HG03039 (cell line): ENCODE results near the gene BLOC1S4.
"Not testable (repeated sequence)": the region's sequence is repeated elsewhere in the genome, so short reads cannot be mapped to it uniquely, and the experiment has no call there.

ENCODE experiments used
- ATAC-seq: cut with Tn5 transposase; IDR thresholded peaks from one replicate; pipeline ENCODE4 v1.9.1; 2021; ENCODE audit warnings: mild to moderate bottlenecking, moderate library complexity; ENCODE audit not compliant: unreplicated experiment

Gene BLOC1S4

GRCh38 chr4:6716958-6717655 lies 1.1 kb downstream of the BLOC1S4 start:
- no peak for ATAC-seq

GRCh38 chr4:6718932-6719610 lies 3.1 kb downstream of the BLOC1S4 start:
- no peak for ATAC-seq

GRCh38 chr4:6719611-6720179 lies 3.7 kb downstream of the BLOC1S4 start:
- no peak for ATAC-seq

- no peak for ATAC-seq
Observed at GRCh38 chr4:6720202-6720699, 4.3 kb downstream of the BLOC1S4 start.

GRCh38 chr4:6721121-6721520 lies 5.1 kb downstream of the BLOC1S4 start:
- no peak for ATAC-seq

- no peak for ATAC-seq
Observed at GRCh38 chr4:6722891-6723290, 6.9 kb downstream of the BLOC1S4 start.

GRCh38 chr4:6723851-6724250 lies 7.9 kb downstream of the BLOC1S4 start:
- no peak for ATAC-seq

GRCh38 chr4:6724421-6725111 lies 8.6 kb downstream of the BLOC1S4 start:
- no peak for ATAC-seq

- not testable (repeated sequence) for ATAC-seq
Observed at GRCh38 chr4:6725427-6725961, 9.5 kb downstream of the BLOC1S4 start.

GRCh38 chr4:6727081-6727942 lies 11.3 kb downstream of the BLOC1S4 start:
- no peak for ATAC-seq

- ATAC-seq, result no peak
Observed at GRCh38 chr4:6727943-6728250, 11.9 kb downstream of the BLOC1S4 start.

GRCh38 chr4:6728320-6729029 lies 12.5 kb downstream of the BLOC1S4 start:
- no peak for ATAC-seq

- ATAC-seq, result no peak
Observed at GRCh38 chr4:6730603-6731317, 14.8 kb downstream of the BLOC1S4 start.

- no peak for ATAC-seq
Observed at GRCh38 chr4:6731318-6731675, 15.3 kb downstream of the BLOC1S4 start.

- ATAC-seq, result no peak
Observed at GRCh38 chr4:6731780-6732179, 15.8 kb downstream of the BLOC1S4 start.

- ATAC-seq, result no peak
Observed at GRCh38 chr4:6732441-6733357, 16.7 kb downstream of the BLOC1S4 start.

- ATAC-seq, result no peak
Observed at GRCh38 chr4:6733358-6734164, 17.6 kb downstream of the BLOC1S4 start.
